Keratinocyte (primary cell): ENCODE results near the gene EFCAB6. TPM values are rescaled to one million over a fixed set of nuclear protein-coding genes. Genes with fewer than 3 reads are reported as not detected.

Experiments
- DNase-seq: peaks from one replicate; pipeline ENCODE4 v3.0.0-alpha.2; 2011; ENCODE audit warnings: low read depth, missing footprints, low spot score
- FAIRE-seq: peaks from 2 replicates; lab custom pipeline; 2011; peaks lifted over from hg19 to GRCh38; lab: Jason Lieb, UNC
- H2AFZ ChIP-seq: 2 replicates; pipeline ENCODE4 v1.6.0; 2012; ENCODE audit warnings: low read length, control low read depth, inconsistent platforms; ENCODE audit not compliant: control insufficient read depth
- H3K27ac ChIP-seq: 2 replicates; pipeline ENCODE4 v1.5.1; 2011; ENCODE audit warnings: low read length; ENCODE audit not compliant: control insufficient read depth, insufficient read depth
- H3K27me3 ChIP-seq: 3 replicates; pipeline ENCODE4 v1.6.0; 2011; ENCODE audit warnings: low read length; ENCODE audit not compliant: control insufficient read depth, insufficient read depth; ENCODE audit errors: extremely low read depth
- H3K36me3 ChIP-seq, 2 experiments: 2 replicates in 1 of 2; 3 replicates in 1 of 2; pipeline ENCODE4 v1.5.1; 2011; ENCODE audit warnings: low read length in 2 of 2, mild to moderate bottlenecking in 1 of 2; ENCODE audit not compliant: control insufficient read depth in 2 of 2, insufficient read depth in 2 of 2; ENCODE audit errors: extremely low read depth in 1 of 2
- H3K4me1 ChIP-seq: 3 replicates; pipeline ENCODE4 v1.5.1; 2011; ENCODE audit warnings: low read length; ENCODE audit not compliant: control insufficient read depth, insufficient read depth; ENCODE audit errors: extremely low read depth
- H3K4me2 ChIP-seq: 3 replicates; pipeline ENCODE4 v1.6.0; 2011; ENCODE audit warnings: low read depth, low read length; ENCODE audit not compliant: control insufficient read depth, insufficient read depth; ENCODE audit errors: extremely low read depth
- H3K4me3 ChIP-seq, 3 experiments: fragments of 200-600 bp in 1 of 3; sonication (generic) in 1 of 3; 2 replicates in 2 of 3; 3 replicates in 1 of 3; pipeline ENCODE4 v1.5.1; 2011 to 2016; ENCODE audit warnings: low read length in 3 of 3, mild to moderate bottlenecking in 3 of 3, control low read depth in 2 of 3, inconsistent platforms in 1 of 3, low read depth in 1 of 3, mixed read lengths in 1 of 3, mixed run types in 1 of 3, moderate library complexity in 1 of 3; ENCODE audit not compliant: control insufficient read depth in 2 of 3, insufficient read depth in 2 of 3; ENCODE audit errors: extremely low read depth in 1 of 3
- H3K79me2 ChIP-seq: 2 replicates; pipeline ENCODE4 v1.6.0; 2012; ENCODE audit warnings: low read length; ENCODE audit not compliant: control insufficient read depth, insufficient read depth
- H3K9ac ChIP-seq: 3 replicates; pipeline ENCODE4 v1.6.0; 2011; ENCODE audit warnings: low read length; ENCODE audit not compliant: control insufficient read depth, insufficient read depth; ENCODE audit errors: extremely low read depth
- H3K9me1 ChIP-seq: 3 replicates; pipeline ENCODE4 v1.6.0; 2011; ENCODE audit warnings: low read length; ENCODE audit not compliant: control insufficient read depth, insufficient read depth; ENCODE audit errors: extremely low read depth
- H3K9me3 ChIP-seq: 2 replicates; pipeline ENCODE4 v1.5.1; 2012; ENCODE audit warnings: low read depth, low read length; ENCODE audit not compliant: control insufficient read depth
- H4K20me1 ChIP-seq: 3 replicates; pipeline ENCODE4 v1.6.0; 2011; ENCODE audit warnings: low read length; ENCODE audit not compliant: control insufficient read depth, insufficient read depth; ENCODE audit errors: extremely low read depth
- EZH2 ChIP-seq: IDR thresholded peaks from one replicate; pipeline ENCODE4 v1.6.1; 2012; ENCODE audit warnings: inconsistent platforms, mild to moderate bottlenecking, low read length, moderate library complexity
- dilution Hi-C: fragments of 300-500 bp; cut with MboI; formaldehyde crosslinking; loops from one replicate; pipeline ENCODE4 v1.7.0; 2020; ENCODE audit warnings: low sequenced_read_pairs; ENCODE audit not compliant: extremely low pct_ligation_motif_present
- polyA plus RNA-seq, 5 experiments: library from polyadenylated mRNA; depleted of rRNA in 3 of 5; stranded (reverse) in 3 of 5; stranded (forward) in 1 of 5; unstranded in 1 of 5; fragments of >200 nt; gene quantifications; 1 replicate in 1 of 5; 2 replicates in 3 of 5; 3 replicates in 1 of 5; pipeline versions ENCODE4 v1.2.1 to v1.2.3, GENCODE V29; 2011 to 2012; ENCODE audit warnings: missing spikeins in 2 of 5, low read depth in 1 of 5, low replicate concordance in 1 of 5
- TF ChIP-seq, protein P1 (sequence below), 3 experiments: IDR thresholded peaks in 1 of 3; conservative IDR thresholded peaks in 1 of 3; optimal IDR thresholded peaks in 1 of 3; 2 replicates in 2 of 3; 3 replicates in 1 of 3; pipeline versions ENCODE3 to v1.5.1; 2011; ENCODE audit warnings: low read length in 3 of 3, mild to moderate bottlenecking in 3 of 3, moderate library complexity in 2 of 3, control low read depth in 1 of 3, inconsistent platforms in 1 of 3; ENCODE audit not compliant: insufficient read depth in 2 of 3; ENCODE audit errors: extremely low read depth in 1 of 3

The EFCAB6 gene
- polyA plus RNA-seq, 1 donor (not counting 4 experiments of a cell fraction or from before 2014, with no cell fraction given): 0.18 TPM

DNA sequence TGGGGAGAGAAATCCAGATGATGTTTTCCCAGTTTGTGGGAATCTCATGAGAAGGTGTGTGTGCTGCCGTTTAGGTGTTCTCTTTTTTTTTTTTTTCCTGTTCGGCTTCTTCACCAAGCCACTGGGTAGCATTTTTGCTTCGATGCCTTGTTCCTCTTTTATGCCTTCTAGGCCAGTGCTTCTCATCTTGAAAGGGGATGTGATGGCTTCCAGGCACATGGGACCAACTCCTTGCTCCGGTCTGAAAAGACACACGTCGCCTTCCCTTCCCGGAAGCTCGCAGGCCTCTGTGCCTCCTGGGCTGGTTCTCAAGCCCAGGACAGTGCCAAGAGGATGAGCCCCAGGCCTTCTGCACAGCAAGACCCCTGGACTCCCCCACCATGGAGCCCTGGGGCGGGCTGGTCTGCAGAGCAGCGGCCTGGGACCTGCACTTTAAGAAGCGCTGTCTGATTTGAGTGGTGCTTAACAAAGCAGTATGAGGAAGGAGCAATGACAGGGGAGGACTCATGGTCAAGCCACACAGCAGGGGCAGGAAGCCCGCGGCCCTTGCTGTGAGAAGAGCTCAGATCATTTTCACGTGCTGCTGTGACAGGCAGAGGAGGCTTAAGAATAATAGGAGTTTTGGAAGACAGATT lies 241.5 kb downstream of the EFCAB6 start:
- TF ChIP-seq EZH2: no peak
- TF ChIP-seq, protein P1, sequence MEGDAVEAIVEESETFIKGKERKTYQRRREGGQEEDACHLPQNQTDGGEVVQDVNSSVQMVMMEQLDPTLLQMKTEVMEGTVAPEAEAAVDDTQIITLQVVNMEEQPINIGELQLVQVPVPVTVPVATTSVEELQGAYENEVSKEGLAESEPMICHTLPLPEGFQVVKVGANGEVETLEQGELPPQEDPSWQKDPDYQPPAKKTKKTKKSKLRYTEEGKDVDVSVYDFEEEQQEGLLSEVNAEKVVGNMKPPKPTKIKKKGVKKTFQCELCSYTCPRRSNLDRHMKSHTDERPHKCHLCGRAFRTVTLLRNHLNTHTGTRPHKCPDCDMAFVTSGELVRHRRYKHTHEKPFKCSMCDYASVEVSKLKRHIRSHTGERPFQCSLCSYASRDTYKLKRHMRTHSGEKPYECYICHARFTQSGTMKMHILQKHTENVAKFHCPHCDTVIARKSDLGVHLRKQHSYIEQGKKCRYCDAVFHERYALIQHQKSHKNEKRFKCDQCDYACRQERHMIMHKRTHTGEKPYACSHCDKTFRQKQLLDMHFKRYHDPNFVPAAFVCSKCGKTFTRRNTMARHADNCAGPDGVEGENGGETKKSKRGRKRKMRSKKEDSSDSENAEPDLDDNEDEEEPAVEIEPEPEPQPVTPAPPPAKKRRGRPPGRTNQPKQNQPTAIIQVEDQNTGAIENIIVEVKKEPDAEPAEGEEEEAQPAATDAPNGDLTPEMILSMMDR (optimal IDR thresholded peaks at IDR 0.05 in 1 of 3, IDR thresholded peaks at IDR 0.05 in 1 of 3, conservative IDR thresholded peaks at IDR 0.05 in 1 of 3; ENCODE audit: extremely low read depth in 1 of 3, insufficient read depth in 2 of 3, low read length in 3 of 3): no peak
- no peaks in the 10 kb centered on the region for H3K36me3 ChIP-seq
- H3K27me3 ChIP-seq: no peaks in the 10 kb centered on the region
- H4K20me1 ChIP-seq: no peaks in the 10 kb centered on the region
- no peaks in the 10 kb centered on the region for H3K4me1 ChIP-seq
- DNase-seq: no peak
- no peaks in the 10 kb centered on the region for H3K9me3 ChIP-seq
- no peak overlapping the region for H3K4me3 ChIP-seq
- FAIRE-seq: no peak
- no peak overlapping the region for H3K9ac ChIP-seq
- no peak overlapping the region for H2AFZ ChIP-seq
- H3K9me1 ChIP-seq: no peaks in the 10 kb centered on the region
- dilution Hi-C loops: no loop called here
- H3K79me2 ChIP-seq: no peaks in the 10 kb centered on the region
- no peak overlapping the region for H3K27ac ChIP-seq
- H3K4me2 ChIP-seq: no peak overlapping the region

DNA sequence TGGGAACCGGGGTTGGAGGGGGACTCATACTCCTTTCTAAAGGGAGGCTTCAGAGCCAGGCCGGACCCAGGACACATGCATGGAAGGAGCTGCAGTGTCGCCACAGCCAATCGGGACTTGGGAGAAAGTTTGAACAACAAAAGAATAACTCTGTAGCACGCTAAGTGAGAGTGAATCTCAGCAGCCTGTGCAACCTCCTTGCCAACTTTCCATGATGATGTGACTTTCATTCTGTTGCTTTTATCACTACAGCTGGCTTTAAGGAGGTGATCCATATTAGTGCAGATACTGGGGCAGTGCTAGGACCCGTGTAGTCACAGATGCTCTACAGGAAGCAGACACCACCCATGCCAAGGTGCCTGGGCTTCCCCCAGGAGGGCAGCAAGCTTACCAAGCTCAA lies 243.0 kb downstream of the EFCAB6 start:
- no peak overlapping the region for H3K27ac ChIP-seq
- no peaks in the 10 kb centered on the region for H3K9me1 ChIP-seq
- TF ChIP-seq, protein P1 (optimal IDR thresholded peaks at IDR 0.05 in 1 of 3, IDR thresholded peaks at IDR 0.05 in 1 of 3, conservative IDR thresholded peaks at IDR 0.05 in 1 of 3; ENCODE audit: extremely low read depth in 1 of 3, insufficient read depth in 2 of 3, low read length in 3 of 3): no peak
- no peak for TF ChIP-seq EZH2
- no peaks in the 10 kb centered on the region for H4K20me1 ChIP-seq
- dilution Hi-C loops: no loop called here
- H3K79me2 ChIP-seq: no peaks in the 10 kb centered on the region
- H3K9ac ChIP-seq: no peak overlapping the region
- H3K36me3 ChIP-seq: no peaks in the 10 kb centered on the region
- no peaks in the 10 kb centered on the region for H3K4me1 ChIP-seq
- no peak overlapping the region for H3K4me3 ChIP-seq
- H3K9me3 ChIP-seq: no peaks in the 10 kb centered on the region
- no peaks in the 10 kb centered on the region for H3K27me3 ChIP-seq
- H2AFZ ChIP-seq: no peak overlapping the region
- DNase-seq: no peak
- FAIRE-seq: no peak
- H3K4me2 ChIP-seq: no peak overlapping the region
